ENCODE data around the gene CDH3. TPM values are rescaled to one million over a fixed set of nuclear protein-coding genes. Genes with fewer than 3 reads are reported as not detected.

Gene CDH3
- total RNA-seq, 1 donor from 2014 or later = 3.4 TPM

DNA sequence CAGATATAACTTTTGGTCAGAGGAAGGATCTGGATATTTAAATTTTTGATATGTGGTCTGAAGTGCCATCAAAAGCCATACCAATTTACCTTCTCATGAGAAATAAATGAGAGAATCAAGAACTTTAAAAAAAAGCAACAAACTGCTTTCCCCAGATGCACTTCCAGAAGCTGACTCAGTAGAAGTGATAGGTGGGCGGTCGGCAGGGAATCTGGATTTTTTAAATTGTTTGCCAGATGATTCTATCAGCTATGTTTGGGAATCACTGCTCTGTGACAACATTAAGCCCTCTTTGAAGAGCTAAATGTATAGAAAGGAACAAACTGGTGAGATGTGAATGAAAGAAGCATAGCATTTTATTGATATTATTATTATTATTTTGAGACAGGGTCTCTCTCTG lies 19.2 kb downstream of the CDH3 start:
- Histone ChIP-seq H3K4me3 (no peak overlapping the region), H3K27me3 (ENCODE audit: low read depth) (no peaks in the 10 kb centered on the region), H3K9me3 (no peaks in the 10 kb centered on the region), H3K36me3 (no peaks in the 10 kb centered on the region), H3K27ac (no peak overlapping the region), H3K4me1 (no peaks in the 10 kb centered on the region)
- intact Hi-C loops (cut with DNase I) = no loop called here
- TF ChIP-seq, protein P1, sequence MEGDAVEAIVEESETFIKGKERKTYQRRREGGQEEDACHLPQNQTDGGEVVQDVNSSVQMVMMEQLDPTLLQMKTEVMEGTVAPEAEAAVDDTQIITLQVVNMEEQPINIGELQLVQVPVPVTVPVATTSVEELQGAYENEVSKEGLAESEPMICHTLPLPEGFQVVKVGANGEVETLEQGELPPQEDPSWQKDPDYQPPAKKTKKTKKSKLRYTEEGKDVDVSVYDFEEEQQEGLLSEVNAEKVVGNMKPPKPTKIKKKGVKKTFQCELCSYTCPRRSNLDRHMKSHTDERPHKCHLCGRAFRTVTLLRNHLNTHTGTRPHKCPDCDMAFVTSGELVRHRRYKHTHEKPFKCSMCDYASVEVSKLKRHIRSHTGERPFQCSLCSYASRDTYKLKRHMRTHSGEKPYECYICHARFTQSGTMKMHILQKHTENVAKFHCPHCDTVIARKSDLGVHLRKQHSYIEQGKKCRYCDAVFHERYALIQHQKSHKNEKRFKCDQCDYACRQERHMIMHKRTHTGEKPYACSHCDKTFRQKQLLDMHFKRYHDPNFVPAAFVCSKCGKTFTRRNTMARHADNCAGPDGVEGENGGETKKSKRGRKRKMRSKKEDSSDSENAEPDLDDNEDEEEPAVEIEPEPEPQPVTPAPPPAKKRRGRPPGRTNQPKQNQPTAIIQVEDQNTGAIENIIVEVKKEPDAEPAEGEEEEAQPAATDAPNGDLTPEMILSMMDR (IDR thresholded peaks at IDR 0.05) = no peak
- DNase-seq = no peak
- no peak for ATAC-seq

DNA sequence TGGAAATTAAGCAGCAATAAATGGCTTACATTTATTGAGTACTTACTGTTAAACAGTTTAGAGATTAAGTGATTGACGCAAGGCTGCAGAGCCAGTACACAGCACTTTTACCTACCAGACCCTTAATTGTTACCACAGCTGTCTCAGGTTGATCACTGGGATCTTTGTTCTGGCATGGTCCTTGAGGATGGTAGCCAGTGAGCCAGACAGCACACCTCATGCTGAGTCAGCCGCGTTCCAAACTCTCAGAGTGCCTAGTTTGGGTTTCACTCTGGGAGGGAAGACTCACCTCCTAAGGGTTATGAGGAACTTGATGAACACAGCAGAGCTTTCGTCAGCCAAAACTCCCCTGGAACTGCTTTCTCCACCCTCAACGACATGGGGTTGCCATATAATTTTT lies 20.4 kb downstream of the CDH3 start:
- ATAC-seq (no peak), DNase-seq (peak; percentile 4)
- H3K4me1 ChIP-seq = no peaks in the 10 kb centered on the region
- H3K27ac ChIP-seq = no peak overlapping the region
- intact Hi-C loops (cut with DNase I) = no loop called here
- H3K9me3 ChIP-seq = no peaks in the 10 kb centered on the region
- no peak overlapping the region for H3K4me3 ChIP-seq
- TF ChIP-seq, protein P1 (IDR thresholded peaks at IDR 0.05) = no peak
- no peaks in the 10 kb centered on the region for H3K36me3 ChIP-seq
- no peaks in the 10 kb centered on the region for H3K27me3 ChIP-seq (ENCODE audit: low read depth)

DNA sequence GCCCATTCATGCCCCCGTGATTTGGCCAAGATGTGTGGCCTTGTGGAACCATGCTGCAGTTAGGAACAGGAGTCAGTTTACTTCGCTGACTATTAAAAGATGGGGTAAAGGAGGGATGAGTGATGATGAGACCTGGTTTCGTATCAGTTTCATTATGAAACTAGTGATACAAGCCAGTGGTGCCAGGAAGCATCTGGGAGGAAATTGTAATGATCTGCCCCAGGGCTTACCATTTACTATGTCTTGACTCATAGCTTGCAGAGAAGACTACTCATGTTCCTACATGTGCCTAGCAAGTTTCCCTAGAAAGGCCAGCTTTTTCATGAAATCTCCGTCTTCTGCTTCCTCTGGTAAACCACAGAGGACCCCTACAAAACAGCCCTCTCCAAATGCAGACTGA lies 23.2 kb downstream of the CDH3 start:
- Histone ChIP-seq H3K27me3 (ENCODE audit: low read depth) (no peaks in the 10 kb centered on the region), H3K4me3 (no peak overlapping the region), H3K4me1 (no peaks in the 10 kb centered on the region), H3K36me3 (no peaks in the 10 kb centered on the region), H3K9me3 (no peaks in the 10 kb centered on the region), H3K27ac (no peak overlapping the region)
- no peak for ATAC-seq
- DNase-seq = no peak
- TF ChIP-seq, protein P1 (IDR thresholded peaks at IDR 0.05) = no peak
- intact Hi-C loops (cut with DNase I) = no loop called here

DNA sequence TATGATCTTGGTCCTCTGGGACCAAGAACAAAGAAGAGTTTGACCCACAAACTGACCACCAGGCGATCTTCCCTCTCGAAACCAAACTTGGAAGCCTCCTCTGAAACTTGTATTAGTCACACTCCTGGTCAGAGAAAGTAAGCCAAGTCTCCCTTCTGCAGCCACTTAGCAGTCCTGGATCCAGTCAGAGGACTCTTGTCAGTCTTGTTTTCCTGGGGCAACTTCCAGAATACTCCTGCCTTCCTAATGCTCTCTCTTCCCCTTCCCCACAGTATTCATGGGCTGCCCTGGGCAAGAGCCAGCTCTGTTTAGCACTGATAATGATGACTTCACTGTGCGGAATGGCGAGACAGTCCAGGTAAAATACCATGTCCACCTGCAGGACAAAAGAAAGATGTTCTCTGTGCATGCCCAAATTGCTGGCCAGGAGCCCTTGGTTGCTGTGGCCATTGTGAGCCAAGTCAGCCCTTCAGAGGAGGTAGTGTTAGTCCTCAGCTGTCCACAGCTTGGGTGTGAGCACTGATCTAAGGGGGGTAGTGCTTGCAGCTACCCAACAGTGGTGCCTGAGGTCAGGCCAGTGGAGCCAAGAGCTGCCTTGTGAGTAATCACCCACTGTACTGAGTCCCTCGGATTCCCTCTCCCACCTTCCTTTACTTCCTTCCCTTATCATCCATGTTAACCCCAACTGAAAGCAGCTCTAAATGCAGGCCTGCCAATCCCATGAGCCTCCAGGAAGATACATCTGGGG lies 31.2 kb downstream of the CDH3 start:
- no peak for DNase-seq
- Histone ChIP-seq H3K27ac (no peak overlapping the region), H3K27me3 (ENCODE audit: low read depth) (no peaks in the 10 kb centered on the region)

DNA sequence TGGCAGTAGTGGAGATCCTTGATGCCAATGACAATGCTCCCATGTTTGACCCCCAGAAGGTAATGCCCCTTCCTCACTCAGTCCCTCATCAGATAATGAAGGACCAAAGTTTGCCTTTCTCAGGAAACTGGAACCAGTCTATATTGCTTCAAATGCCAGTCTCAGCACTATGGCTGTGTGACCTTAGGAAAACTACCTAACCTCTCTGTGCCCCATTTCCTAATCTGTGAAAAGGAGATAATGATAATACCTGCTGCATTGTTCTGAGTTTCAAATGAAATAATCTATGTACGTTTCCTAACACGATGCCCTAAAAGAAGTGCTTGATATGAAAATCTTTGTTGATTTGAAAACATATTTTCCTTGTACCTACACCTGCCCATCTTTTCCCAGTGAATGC lies 35.9 kb downstream of the CDH3 start:
- intact Hi-C loops (cut with DNase I) = no loop called here
- no peak for DNase-seq
- Histone ChIP-seq H3K36me3 (no peaks in the 10 kb centered on the region), H3K4me1 (no peaks in the 10 kb centered on the region), H3K4me3 (no peak overlapping the region), H3K9me3 (no peaks in the 10 kb centered on the region), H3K27me3 (ENCODE audit: low read depth) (no peaks in the 10 kb centered on the region), H3K27ac (no peak overlapping the region)
- ATAC-seq = no peak
- TF ChIP-seq, protein P1 (IDR thresholded peaks at IDR 0.05) = no peak

More for the DNA sequence above, 31.2 kb downstream of the CDH3 start:
- Histone ChIP-seq H3K36me3 (no peaks in the 10 kb centered on the region), H3K9me3 (no peaks in the 10 kb centered on the region), H3K4me3 (no peak overlapping the region), H3K4me1 (no peaks in the 10 kb centered on the region)
- intact Hi-C loops (cut with DNase I) = no loop called here
- TF ChIP-seq, protein P1 (IDR thresholded peaks at IDR 0.05) = no peak
- no peak for ATAC-seq
